VCaP (cell line): ENCODE results near the gene IGF1R.

ENCODE experiments used
- H3K27ac ChIP-seq: fragments of 450-650 bp; 2 replicates; pipeline ENCODE4 v1.5.1; 2017
- CTCF ChIP-seq: fragments of 450-650 bp; conservative IDR thresholded peaks from 2 replicates; pipeline ENCODE4 v1.5.1; 2017; ENCODE audit warnings: mild to moderate bottlenecking, moderate library complexity

Gene IGF1R

GRCh38 chr15:98941595-98942255 lies 293.4 kb downstream of the IGF1R start:
- TF ChIP-seq CTCF = no peak
- H3K27ac ChIP-seq = peak overlapping the region; percentile 54

- H3K27ac ChIP-seq = peak overlapping the region; percentile 54
- no peak for TF ChIP-seq CTCF
These were observed 294.1 kb downstream of the IGF1R start for GRCh38 chr15:98942431-98942830.

- TF ChIP-seq CTCF = no peak
- peak overlapping the region; percentile 54 for H3K27ac ChIP-seq
These were observed 294.7 kb downstream of the IGF1R start for GRCh38 chr15:98943051-98943508.

- H3K27ac ChIP-seq = peak overlapping the region; percentile 54
- TF ChIP-seq CTCF = no peak
These were observed 295.3 kb downstream of the IGF1R start for GRCh38 chr15:98943601-98944151.

- H3K27ac ChIP-seq = peak overlapping the region; percentile 28
- TF ChIP-seq CTCF = no peak
These were observed 298.2 kb downstream of the IGF1R start for GRCh38 chr15:98946301-98947255.

GRCh38 chr15:98948456-98948855 lies 300.1 kb downstream of the IGF1R start:
- no peak for TF ChIP-seq CTCF
- H3K27ac ChIP-seq = peak overlapping the region; percentile 96

GRCh38 chr15:98948941-98949340 lies 300.6 kb downstream of the IGF1R start:
- peak overlapping the region; percentile 96 for H3K27ac ChIP-seq
- no peak for TF ChIP-seq CTCF
